Measurements from ENCODE around the gene CDH26. TPM values are rescaled to one million over a fixed set of nuclear protein-coding genes. Genes with fewer than 3 reads are reported as not detected.
"Not testable (repeated sequence)": the region's sequence is repeated elsewhere in the genome, so short reads cannot be mapped to it uniquely, and the experiment has no call there.

The CDH26 gene
- total and polyA plus RNA-seq, 5 donors = 0.39 to 1.7 (median 1.2) TPM

GRCh38 chr20:60036746-60037499 is 78.7 kb downstream of the CDH26 start:
- DNase-seq = no peak
- no peak overlapping the region for H3K27ac ChIP-seq (ENCODE audit: low read length)
- H3K27me3 ChIP-seq (ENCODE audit: control insufficient read depth, insufficient read depth) = no peaks in the 10 kb centered on the region
- no peak for ATAC-seq
- 71% methylated on average over 10 of the region's 10 CpGs for WGBS
- no peaks in the 10 kb centered on the region for H3K9me3 ChIP-seq (ENCODE audit: control insufficient read depth, low read length)
- H3K4me3 ChIP-seq (ENCODE audit: low read length) = no peak overlapping the region
- peaks cover 8% of the 10 kb centered on the region for H3K4me1 ChIP-seq (ENCODE audit: control insufficient read depth, insufficient read depth, low read length)
- intact Hi-C loops (cut with DNase I) = no loop called here

- ATAC-seq (no peak), DNase-seq (no peak)
- WGBS = 53% methylated on average over 4 of the region's 4 CpGs
- Histone ChIP-seq H3K9me3 (ENCODE audit: control insufficient read depth, low read length) (no peaks in the 10 kb centered on the region), H3K27me3 (ENCODE audit: control insufficient read depth, insufficient read depth) (no peaks in the 10 kb centered on the region), H3K4me1 (ENCODE audit: control insufficient read depth, insufficient read depth, low read length) (peaks cover 5% of the 10 kb centered on the region), H3K4me3 (ENCODE audit: low read length) (no peak overlapping the region), H3K27ac (ENCODE audit: low read length) (no peak overlapping the region)
- intact Hi-C loops (cut with DNase I) = no loop called here
Measured at GRCh38 chr20:60038400-60039008, 80.3 kb downstream of the CDH26 start.

- no peaks in the 10 kb centered on the region for H3K9me3 ChIP-seq (ENCODE audit: control insufficient read depth, low read length)
- H3K27ac ChIP-seq (ENCODE audit: low read length) = no peak overlapping the region
- ATAC-seq = no peak
- no peaks in the 10 kb centered on the region for H3K27me3 ChIP-seq (ENCODE audit: control insufficient read depth, insufficient read depth)
- H3K4me1 ChIP-seq (ENCODE audit: control insufficient read depth, insufficient read depth, low read length) = peaks cover 2% of the 10 kb centered on the region
- 94% methylated on average over 3 of the region's 3 CpGs for WGBS
- DNase-seq = no peak
- no peak overlapping the region for H3K4me3 ChIP-seq (ENCODE audit: low read length)
- intact Hi-C loops (cut with DNase I) = no loop called here
Measured at GRCh38 chr20:60039526-60039925, 81.3 kb downstream of the CDH26 start.

GRCh38 chr20:60040471-60041162 is 82.4 kb downstream of the CDH26 start:
- intact Hi-C loops (cut with DNase I) = no loop called here
- WGBS = 92% methylated on average over 8 of the region's 8 CpGs
- H3K9me3 ChIP-seq (ENCODE audit: control insufficient read depth, low read length) = no peaks in the 10 kb centered on the region
- DNase-seq (no peak), ATAC-seq (no peak)
- no peak overlapping the region for H3K4me3 ChIP-seq (ENCODE audit: low read length)
- no peaks in the 10 kb centered on the region for H3K4me1 ChIP-seq (ENCODE audit: control insufficient read depth, insufficient read depth, low read length)
- no peaks in the 10 kb centered on the region for H3K27me3 ChIP-seq (ENCODE audit: control insufficient read depth, insufficient read depth)
- no peak overlapping the region for H3K27ac ChIP-seq (ENCODE audit: low read length)

GRCh38 chr20:60041436-60042165 is 83.4 kb downstream of the CDH26 start:
- ATAC-seq; H3K9me3 ChIP-seq (ENCODE audit: control insufficient read depth, low read length); H3K27me3 ChIP-seq (ENCODE audit: control insufficient read depth, insufficient read depth); intact Hi-C loops (cut with DNase I); H3K4me1 ChIP-seq (ENCODE audit: control insufficient read depth, insufficient read depth, low read length); H3K4me3 ChIP-seq (ENCODE audit: low read length); DNase-seq; H3K27ac ChIP-seq (ENCODE audit: low read length): not testable (repeated sequence)
- WGBS = 42% methylated on average over 8 of the region's 8 CpGs

GRCh38 chr20:60043435-60043834 is 85.2 kb downstream of the CDH26 start:
- Histone ChIP-seq H3K4me1 (ENCODE audit: control insufficient read depth, insufficient read depth, low read length) (no peaks in the 10 kb centered on the region), H3K9me3 (ENCODE audit: control insufficient read depth, low read length) (no peaks in the 10 kb centered on the region), H3K4me3 (ENCODE audit: low read length) (no peak overlapping the region), H3K27ac (ENCODE audit: low read length) (no peak overlapping the region), H3K27me3 (ENCODE audit: control insufficient read depth, insufficient read depth) (no peaks in the 10 kb centered on the region)
- intact Hi-C loops (cut with DNase I) = no loop called here
- DNase-seq (no peak), ATAC-seq (no peak)
- WGBS = 83% methylated on average over 3 of the region's 3 CpGs

GRCh38 chr20:60046011-60046413 is 87.8 kb downstream of the CDH26 start:
- WGBS = 36% methylated on average over 4 of the region's 4 CpGs
- peak in 1 of 2 donors; percentile 47 for ATAC-seq
- H3K27ac ChIP-seq (ENCODE audit: low read length) = no peak overlapping the region

GRCh38 chr20:60046436-60046835 is 88.2 kb downstream of the CDH26 start:
- Histone ChIP-seq H3K4me1 (ENCODE audit: control insufficient read depth, insufficient read depth, low read length) (no peaks in the 10 kb centered on the region), H3K4me3 (ENCODE audit: low read length) (no peak overlapping the region), H3K27ac (ENCODE audit: low read length) (no peak overlapping the region), H3K27me3 (ENCODE audit: control insufficient read depth, insufficient read depth) (no peaks in the 10 kb centered on the region), H3K9me3 (ENCODE audit: control insufficient read depth, low read length) (no peaks in the 10 kb centered on the region)
- ATAC-seq = peak in 1 of 2 donors; percentile 16
- 81% methylated on average over 2 of the region's 2 CpGs for WGBS
- DNase-seq = no peak
- intact Hi-C loops (cut with DNase I) = no loop called here

More at GRCh38 chr20:60046011-60046413, 87.8 kb downstream of the CDH26 start:
- DNase-seq = no peak
- H3K4me1 ChIP-seq (ENCODE audit: control insufficient read depth, insufficient read depth, low read length) = no peaks in the 10 kb centered on the region
- H3K9me3 ChIP-seq (ENCODE audit: control insufficient read depth, low read length) = no peaks in the 10 kb centered on the region
- intact Hi-C loops (cut with DNase I) = no loop called here
- no peak overlapping the region for H3K4me3 ChIP-seq (ENCODE audit: low read length)
- no peaks in the 10 kb centered on the region for H3K27me3 ChIP-seq (ENCODE audit: control insufficient read depth, insufficient read depth)

- DNase-seq = no peak
- Histone ChIP-seq H3K9me3 (ENCODE audit: control insufficient read depth, low read length) (no peaks in the 10 kb centered on the region), H3K4me3 (ENCODE audit: low read length) (no peak overlapping the region), H3K27me3 (ENCODE audit: control insufficient read depth, insufficient read depth) (no peaks in the 10 kb centered on the region), H3K4me1 (ENCODE audit: control insufficient read depth, insufficient read depth, low read length) (no peaks in the 10 kb centered on the region), H3K27ac (ENCODE audit: low read length) (no peak overlapping the region)
- intact Hi-C loops (cut with DNase I) = no loop called here
- WGBS = 88% methylated on average over 8 of the region's 8 CpGs
- no peak for ATAC-seq
Measured at GRCh38 chr20:60046860-60047259, 88.6 kb downstream of the CDH26 start.

- Histone ChIP-seq H3K27ac (ENCODE audit: low read length) (no peak overlapping the region), H3K27me3 (ENCODE audit: control insufficient read depth, insufficient read depth) (no peaks in the 10 kb centered on the region), H3K4me1 (ENCODE audit: control insufficient read depth, insufficient read depth, low read length) (no peaks in the 10 kb centered on the region), H3K9me3 (ENCODE audit: control insufficient read depth, low read length) (no peaks in the 10 kb centered on the region), H3K4me3 (ENCODE audit: low read length) (no peak overlapping the region)
- intact Hi-C loops (cut with DNase I) = no loop called here
- no peak for DNase-seq
- 89% methylated on average over 11 of the region's 11 CpGs for WGBS
- ATAC-seq = no peak
Measured at GRCh38 chr20:60048634-60049521, 90.7 kb downstream of the CDH26 start.
